Kidney epithelial cell (primary cell): ENCODE data around the gene ARL17B. TPM values are rescaled to one million over a fixed set of nuclear protein-coding genes. Genes with fewer than 3 reads are reported as not detected.
"Not testable (repeated sequence)": the region's sequence is repeated elsewhere in the genome, so short reads cannot be mapped to it uniquely, and the experiment has no call there.

Source experiments
- DNase-seq: peaks from one replicate; pipeline ENCODE4 v3.0.0-alpha.2; 2010; ENCODE audit warnings: low read depth
- H3K27me3 ChIP-seq: 2 replicates; pipeline ENCODE4 v1.6.0; 2011; ENCODE audit warnings: low read length; ENCODE audit not compliant: control insufficient read depth, insufficient read depth
- H3K36me3 ChIP-seq: 2 replicates; pipeline ENCODE4 v1.5.1; 2011; ENCODE audit warnings: low read length; ENCODE audit not compliant: control insufficient read depth, insufficient read depth
- H3K4me3 ChIP-seq: 2 replicates; pipeline ENCODE4 v1.5.1; 2011; ENCODE audit warnings: low read depth, mild to moderate bottlenecking, control low read depth, low read length
- total RNA-seq: library from RNA; depleted of rRNA; stranded (reverse); fragments of >200 nt; gene quantifications from 2 replicates; pipeline ENCODE4 v1.2.3, GENCODE V29; 2015

ARL17B gene
- total RNA-seq, 1 donor from 2014 or later, result 2.1 TPM

DNA sequence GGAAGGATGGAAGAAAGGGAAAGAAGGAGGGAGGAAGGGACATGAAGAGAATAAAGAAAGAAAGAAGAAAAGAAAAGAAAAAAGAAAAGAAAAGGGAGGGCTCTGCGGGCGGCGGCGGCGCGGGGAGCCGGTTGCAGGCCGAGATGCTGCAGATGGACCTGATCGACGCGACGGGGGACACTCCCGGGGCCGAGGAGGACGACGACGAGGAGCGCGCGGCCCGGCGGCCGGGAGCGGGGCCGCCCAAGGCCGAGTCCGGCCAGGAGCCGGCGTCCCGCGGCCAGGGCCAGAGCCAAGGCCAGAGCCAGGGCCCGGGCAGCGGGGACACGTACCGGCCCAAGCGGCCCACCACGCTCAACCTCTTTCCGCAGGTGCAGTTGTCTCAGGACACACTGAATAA, 118.1 kb downstream of the ARL17B start:
- H3K27me3 ChIP-seq, H3K36me3 ChIP-seq, DNase-seq, H3K4me3 ChIP-seq: not testable (repeated sequence)

DNA sequence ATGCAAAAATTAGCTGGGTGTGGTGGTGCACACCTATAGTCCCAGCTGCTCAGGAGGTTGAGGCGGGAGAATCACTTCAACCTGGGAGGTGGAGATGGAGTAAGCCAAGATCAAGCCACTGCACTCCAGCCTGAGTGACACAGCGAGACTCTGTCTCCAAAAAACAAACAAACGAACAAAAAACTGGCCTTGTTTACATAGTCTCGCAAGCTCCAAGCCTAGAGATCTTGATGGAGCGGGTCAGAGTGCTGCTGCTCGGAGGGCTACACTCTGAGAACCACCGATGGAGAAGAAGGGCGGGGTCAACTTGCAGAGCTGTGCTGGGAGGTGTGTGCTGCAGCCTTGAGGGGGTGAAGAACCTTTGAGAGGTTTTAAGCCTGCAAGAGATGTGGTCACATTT, 130.2 kb downstream of the ARL17B start:
- not testable (repeated sequence) for H3K4me3 ChIP-seq, DNase-seq, H3K36me3 ChIP-seq, H3K27me3 ChIP-seq

DNA sequence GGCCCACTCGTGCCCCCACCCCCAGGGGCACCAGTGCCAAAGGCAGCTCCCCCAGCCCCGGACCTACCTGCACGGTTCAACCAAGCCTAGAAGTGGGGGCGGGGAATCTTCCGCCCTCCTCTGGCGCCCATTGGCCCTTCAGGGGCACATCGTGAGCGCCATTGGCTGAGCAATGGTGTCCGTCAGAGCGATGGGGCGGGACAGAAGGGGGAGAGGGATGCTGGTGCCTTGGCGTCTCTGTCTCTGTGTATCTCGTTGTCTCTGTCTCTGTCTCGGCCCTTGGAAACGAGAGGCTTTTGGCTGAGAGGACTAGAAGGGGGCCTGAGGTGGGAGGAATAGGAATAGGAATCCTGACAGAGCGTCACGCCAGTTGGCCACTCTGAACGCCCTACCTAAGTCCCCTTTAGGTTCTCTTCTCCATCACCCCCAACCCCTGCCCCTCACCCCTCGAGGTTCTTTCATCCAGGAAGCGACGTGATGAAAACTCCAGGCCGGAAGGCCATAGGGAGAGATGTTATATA, 136.2 kb downstream of the ARL17B start:
- not testable (repeated sequence) for H3K36me3 ChIP-seq, H3K27me3 ChIP-seq
- peak; percentile 47 for DNase-seq
- peak overlapping the region; percentile 43 for H3K4me3 ChIP-seq

DNA sequence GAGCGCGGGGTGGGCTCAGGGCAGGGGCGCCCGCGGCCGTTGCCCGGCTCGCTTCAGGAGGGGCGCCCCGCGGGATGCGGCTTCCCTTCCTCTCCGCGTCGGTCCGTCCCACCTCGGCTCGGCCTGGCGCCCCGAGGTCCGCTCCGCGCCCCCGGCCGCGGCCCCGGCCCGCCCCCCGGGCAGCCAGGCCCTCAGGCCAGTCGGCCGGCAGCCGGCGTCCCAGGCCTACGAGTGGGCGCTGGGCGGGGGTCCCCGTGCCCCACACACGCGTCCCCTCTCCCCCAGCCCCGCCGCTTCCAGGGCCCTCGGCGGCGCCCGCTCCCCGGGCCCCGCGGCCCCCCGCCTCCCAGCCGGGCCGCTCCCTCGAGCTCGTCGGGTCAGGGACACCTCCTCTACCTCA, 136.7 kb downstream of the ARL17B start:
- H3K36me3 ChIP-seq, H3K27me3 ChIP-seq, DNase-seq: not testable (repeated sequence)
- peak overlapping the region; percentile 43 for H3K4me3 ChIP-seq

Other genes with a start within 250 kb of the ARL17B start
- gene KANSL1, start 168.3 kb downstream of the ARL17B start, total RNA-seq, result 56.2 and 64.5 TPM in 2 replicates
- 2.0 and 2.8 TPM in 2 replicates for gene LRRC37A, start 66.6 kb downstream of the ARL17B start, total RNA-seq
- 6.3 and 6.4 TPM in 2 replicates for gene LRRC37A2, start 150.7 kb upstream of the ARL17B start, total RNA-seq
- 4.3 and 5.6 TPM in 2 replicates for gene ARL17A, start 217.9 kb upstream of the ARL17B start, total RNA-seq
- 14.8 and 17.8 TPM in 2 replicates for gene NSF, start 228.9 kb upstream of the ARL17B start, total RNA-seq